Measurements from ENCODE around the gene TWNK.

Gene TWNK

GRCh38 chr10:101042118-101042517 is 54.8 kb downstream of the TWNK start:
- DNase-seq (ENCODE audit: extremely low spot score, insufficient read length, low read depth), result no peak
- no peak for FAIRE-seq

DNA sequence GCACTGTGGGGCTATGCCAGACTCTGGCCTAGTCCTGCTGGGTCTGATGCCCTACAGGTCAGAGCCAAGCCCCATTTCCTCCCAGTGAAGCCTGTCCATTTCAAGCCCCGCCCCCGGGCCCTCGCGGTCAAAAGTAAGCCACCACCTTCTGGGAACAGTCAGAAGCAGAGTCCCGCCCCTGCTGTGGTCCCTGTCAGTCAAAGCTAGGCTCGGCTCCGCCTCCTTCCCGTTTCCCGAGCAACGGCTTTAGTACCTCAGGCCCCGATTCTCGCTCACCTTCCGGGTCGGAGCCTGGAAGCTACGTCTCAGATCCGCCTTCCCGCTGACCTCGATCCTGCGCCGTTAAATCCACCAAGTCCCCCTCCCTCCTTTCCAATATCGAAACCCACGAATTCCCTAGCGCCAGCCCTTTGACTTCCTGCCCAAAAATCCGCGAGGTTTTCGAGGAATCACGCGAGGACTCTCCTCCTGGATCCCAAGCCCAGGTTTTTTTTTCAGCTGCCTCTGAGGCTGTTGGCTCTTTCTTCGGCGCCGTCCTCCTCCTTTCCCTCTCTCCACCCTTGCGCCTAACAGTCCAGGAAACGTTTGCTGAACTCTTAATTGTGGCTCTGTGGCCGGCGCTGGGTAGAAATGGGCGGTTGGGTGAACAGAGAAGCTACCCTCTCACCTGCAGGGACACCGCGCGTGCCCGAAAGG is 55.5 kb downstream of the TWNK start:
- DNase-seq (ENCODE audit: extremely low spot score, insufficient read length, low read depth) (peak; percentile 90), FAIRE-seq (peak; percentile 97)

DNA sequence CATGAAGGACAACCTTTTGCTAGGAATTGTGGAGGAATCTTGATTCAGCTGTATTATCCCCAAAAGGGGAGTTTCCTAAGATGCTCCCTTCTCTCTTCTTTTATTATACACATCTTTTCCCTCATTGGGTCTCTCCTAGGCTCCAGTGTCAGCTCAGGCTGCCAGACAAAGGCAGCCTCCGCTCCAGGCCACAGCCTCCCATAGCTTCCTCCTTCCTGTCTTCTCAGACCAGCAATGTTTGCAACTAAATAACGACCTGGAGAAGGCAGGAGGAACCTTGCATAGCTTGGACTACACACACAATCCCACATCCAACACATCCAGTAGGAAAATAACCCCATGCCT is 56.0 kb downstream of the TWNK start:
- DNase-seq (ENCODE audit: extremely low spot score, insufficient read length, low read depth) (no peak), FAIRE-seq (no peak)

All from GM18507 (cell line).